Spleen (tissue), 11 donors: ENCODE results near the gene SLC33A1. TPM values are rescaled to one million over a fixed set of nuclear protein-coding genes. Genes with fewer than 3 reads are reported as not detected.
"Not testable (repeated sequence)": the region's sequence is repeated elsewhere in the genome, so short reads cannot be mapped to it uniquely, and the experiment has no call there.

Source experiments
- DNase-seq: peaks from one replicate; pipeline ENCODE4 v3.0.0-alpha.2; 2020
- H3K27ac ChIP-seq, 8 donors: fragments of 200-600 bp; sonication (generic) in 7 of 8; 1 replicate in 4 of 8; 2 replicates in 4 of 8; pipeline versions ENCODE4 v1.5.0 to v1.8.0; 2016 to 2021; ENCODE audit warnings: inconsistent platforms in 4 of 8, mild to moderate bottlenecking in 4 of 8, moderate library complexity in 1 of 8
- H3K27me3 ChIP-seq, 7 donors: fragments of 200-600 bp; sonication (generic) in 6 of 7; replicated peaks in 1 of 7; 1 replicate in 4 of 7; 2 replicates in 3 of 7; pipeline versions ENCODE4 v1.5.0 to v1.8.0; 2016 to 2021; ENCODE audit warnings: inconsistent platforms in 3 of 7, mild to moderate bottlenecking in 1 of 7
- H3K36me3 ChIP-seq, 6 donors: fragments of 200-600 bp; sonication (generic) in 5 of 6; 1 replicate in 4 of 6; 2 replicates in 2 of 6; pipeline versions ENCODE4 v1.5.0 to v1.8.0; 2016 to 2021; ENCODE audit warnings: inconsistent platforms in 2 of 6
- H3K4me1 ChIP-seq, 6 donors: fragments of 200-600 bp; sonication (generic) in 5 of 6; 1 replicate in 3 of 6; 2 replicates in 3 of 6; pipeline versions ENCODE4 v1.5.0 to v1.8.0; 2016 to 2021; ENCODE audit warnings: inconsistent platforms in 3 of 6
- H3K4me3 ChIP-seq, 8 donors: fragments of 200-600 bp; sonication (generic) in 7 of 8; 1 replicate in 4 of 8; 2 replicates in 4 of 8; pipeline versions ENCODE4 v1.5.0 to v1.8.0; 2016 to 2021; ENCODE audit warnings: inconsistent platforms in 4 of 8, mild to moderate bottlenecking in 4 of 8, moderate library complexity in 2 of 8
- H3K9me3 ChIP-seq, 8 donors: fragments of 200-600 bp; sonication (generic) in 7 of 8; 1 replicate in 4 of 8; 2 replicates in 4 of 8; pipeline versions ENCODE4 v1.5.0 to v1.8.0; 2016 to 2021; ENCODE audit warnings: inconsistent platforms in 4 of 8
- CTCF ChIP-seq, 11 experiments: fragments of 200-600 bp in 7 of 11; fragments of 450-650 bp in 4 of 11; sonication (generic) in 4 of 11; IDR thresholded peaks in 8 of 11; conservative IDR thresholded peaks in 3 of 11; 1 replicate in 7 of 11; 2 replicates in 4 of 11; pipeline versions ENCODE4 v1.4.0 to v1.8.0; 2016 to 2021; ENCODE audit warnings: antibody characterized with exemption in 11 of 11, inconsistent platforms in 4 of 11, mild to moderate bottlenecking in 1 of 11
- POLR2A ChIP-seq, 3 donors: fragments of 450-650 bp; IDR thresholded peaks; one replicate each; pipeline ENCODE4 v1.5.1; 2017; ENCODE audit warnings: antibody characterized with exemption in 3 of 3, mild to moderate bottlenecking in 1 of 3
- POLR2AphosphoS5 ChIP-seq, 3 donors: sonication (generic); formaldehyde crosslinking; IDR thresholded peaks; one replicate each; pipeline ENCODE4 v1.5.1; 2017; ENCODE audit warnings: antibody characterized with exemption in 3 of 3
- WGBS, 5 donors: extraction: QIAGEN DNeasy Blood & Tissue Kit in 3 of 5; methylation state at CpG; one replicate each; pipeline versions ENCODE4 v1.1.5 to v1.1.7; 2013 to 2018; 5-methylcytosine and 5-hydroxymethylcytosine counted together
- intact Hi-C: fragments of 100-400 bp; cut with DNase I; formaldehyde crosslinking; loops from one replicate; pipeline ENCODE4 v1.15.0; 2023; ENCODE audit warnings: low total_unique reads
- polyA plus RNA-seq, 3 donors: library from polyadenylated mRNA; stranded (reverse); fragments of 200-250 nt; gene quantifications; one replicate each; pipeline ENCODE4 v1.2.1, GENCODE V29; 2013
- total RNA-seq, 7 donors: library from RNA; depleted of rRNA in 3 of 7; stranded (reverse); fragments of >200 nt in 3 of 7; fragmentation: NEBNext Ultra II Directional in 4 of 7; extraction: Animal tissue kit (Norgen Biotek cat#: 25700) in 4 of 7; gene quantifications; one replicate each; pipeline versions ENCODE4 v1.1.0 to v1.2.1, GENCODE V29; 2016 to 2021
- donor health status: healthy with polysubstance abuse.
- donor health status: DM: no; HTN: no; CAD: no; lungs with moderate emphysema.
- donor health status: DM: no; HTN: no; CAD: no.
- donor health status: Bipolar disorder and iron deficiency.
- donor health status: healthy.
- donor health status: DM: no; HTN: no; CAD: no.
- donor health status: DM: yes; HTN: yes; CAD: no.

SLC33A1 gene
- total and polyA plus RNA-seq, 10 donors, result 5.0 to 37.4 (median 25.5) TPM

DNA sequence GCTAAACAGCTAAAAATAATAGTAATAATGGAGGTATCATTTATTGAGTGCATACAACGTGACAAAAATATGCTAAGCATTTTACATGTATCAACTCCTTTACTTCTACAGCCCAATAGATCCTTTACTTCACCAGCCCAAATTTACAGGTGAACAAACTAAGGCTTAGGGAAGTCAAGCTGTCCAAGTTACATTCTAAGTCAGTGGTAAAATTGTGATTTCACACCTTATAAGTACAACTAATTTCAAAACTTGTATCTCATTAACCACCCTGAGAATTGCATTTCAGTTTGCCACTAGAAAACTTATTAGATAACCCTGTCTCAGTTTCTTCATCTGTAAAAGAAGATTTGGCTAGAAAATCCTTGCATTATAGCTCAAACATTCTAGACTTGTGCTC, 10.7 kb downstream of the SLC33A1 start:
- TF ChIP-seq CTCF (IDR thresholded peaks at IDR 0.05 in 8 of 11, conservative IDR thresholded peaks at IDR 0.05 in 3 of 11) (no peak), POLR2A (IDR thresholded peaks at IDR 0.05) (no peak), POLR2AphosphoS5 (IDR thresholded peaks at IDR 0.05) (no peak)
- WGBS, 5 donors, result 72 to 82% (median 79%) methylated on average over 1 of the region's 1 CpG

GRCh38 chr3:155835341-155836071, 18.7 kb downstream of the SLC33A1 start:
- H3K4me1 ChIP-seq, result peaks cover 0 to 6% (median 0%) of the 10 kb centered on the region in 6 donors
- intact Hi-C loops, result no loop called here
- H3K36me3 ChIP-seq, result peaks cover 0 to 73% (median 8%) of the 10 kb centered on the region in 6 donors
- TF ChIP-seq POLR2A (IDR thresholded peaks at IDR 0.05), result no peak
- no peak for TF ChIP-seq CTCF (IDR thresholded peaks at IDR 0.05 in 8 of 11, conservative IDR thresholded peaks at IDR 0.05 in 3 of 11)
- no peak for TF ChIP-seq POLR2AphosphoS5 (IDR thresholded peaks at IDR 0.05)
- no peak overlapping the region for H3K4me3 ChIP-seq
- no peak overlapping the region for H3K27ac ChIP-seq
- WGBS, 5 donors, result 82 to 96% (median 87%) methylated on average over 9 of the region's 9 CpGs
- H3K9me3 ChIP-seq, result no peaks in the 10 kb centered on the region
- H3K27me3 ChIP-seq, result no peaks in the 10 kb centered on the region
- DNase-seq, result no peak

More for the DNA sequence above, 10.7 kb downstream of the SLC33A1 start:
- peaks cover 9 to 62% (median 35%) of the 10 kb centered on the region in 6 donors for H3K4me1 ChIP-seq
- peaks cover 0 to 55% (median 0%) of the 10 kb centered on the region in 6 donors for H3K36me3 ChIP-seq
- DNase-seq, result no peak
- no peak overlapping the region for H3K27ac ChIP-seq
- no peaks in the 10 kb centered on the region for H3K9me3 ChIP-seq
- H3K27me3 ChIP-seq, result no peaks in the 10 kb centered on the region
- H3K4me3 ChIP-seq, result no peak overlapping the region
- intact Hi-C loops, result no loop called here

DNA sequence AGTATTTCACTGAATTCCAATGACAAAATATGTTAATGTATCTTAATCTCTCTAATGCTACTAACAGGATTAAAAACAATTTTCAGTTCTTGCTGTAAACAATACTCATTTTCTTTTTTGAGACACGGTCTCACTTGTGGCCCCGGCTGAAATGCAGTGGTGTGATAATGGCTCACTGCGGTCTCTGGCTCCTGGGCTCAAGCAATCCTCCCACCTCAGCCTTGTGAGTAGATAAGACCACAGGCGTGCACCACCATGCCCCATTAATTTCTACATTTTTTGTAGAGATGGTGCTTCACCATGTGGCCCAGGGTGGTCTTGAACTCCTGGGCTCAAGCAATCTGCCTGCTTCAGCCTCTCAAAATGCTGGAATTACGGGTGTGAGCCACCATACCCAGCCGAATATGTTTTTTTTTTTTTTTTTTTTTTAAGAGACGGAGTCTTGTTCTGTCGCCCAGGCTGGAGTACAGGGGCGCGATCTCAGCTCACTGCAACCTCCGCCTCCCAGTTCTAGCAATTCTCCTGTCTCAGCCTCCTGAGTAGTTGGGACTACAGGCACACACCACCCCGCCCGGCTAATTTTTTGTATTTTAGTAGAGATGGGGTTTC, 25.6 kb downstream of the SLC33A1 start:
- intact Hi-C loops, DNase-seq, H3K9me3 ChIP-seq, H3K27ac ChIP-seq, H3K27me3 ChIP-seq, H3K4me1 ChIP-seq, H3K4me3 ChIP-seq: not testable (repeated sequence)
- WGBS, 5 donors, result 95 to 100% (median 97%) methylated on average over 13 of the region's 13 CpGs
- H3K36me3 ChIP-seq, result peaks cover 0 to 83% (median 24%) of the 10 kb centered on the region in 6 donors

DNA sequence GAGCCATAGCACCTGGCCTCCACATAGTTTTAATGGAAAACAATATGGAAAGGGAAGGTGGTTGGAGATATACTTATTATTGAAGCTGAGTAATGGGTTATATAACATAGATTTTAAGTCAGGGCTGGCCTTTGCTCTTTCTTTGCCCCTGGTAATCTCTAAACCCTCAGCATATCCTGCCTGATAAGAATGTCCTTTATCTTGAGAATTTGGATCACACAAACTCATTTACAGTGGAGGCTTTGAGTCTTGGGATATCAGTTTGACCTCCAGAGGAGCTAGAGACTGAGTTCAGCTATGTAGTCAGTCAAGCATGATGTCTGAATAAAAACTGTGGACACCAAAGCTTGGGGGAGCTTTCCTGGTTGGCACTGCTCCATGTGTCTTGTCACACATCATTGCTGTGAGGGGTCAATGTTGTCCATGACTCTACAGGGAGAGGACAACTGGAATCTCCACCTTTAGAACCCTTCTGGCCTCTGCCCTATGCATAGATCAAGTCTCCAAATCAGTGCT, 39.1 kb downstream of the SLC33A1 start:
- Histone ChIP-seq H3K36me3 (peaks cover 0 to 4% (median 0%) of the 10 kb centered on the region in 6 donors), H3K9me3 (no peaks in the 10 kb centered on the region), H3K4me1 (no peaks in the 10 kb centered on the region), H3K27ac (no peak overlapping the region), H3K27me3 (no peaks in the 10 kb centered on the region), H3K4me3 (no peak overlapping the region)
- intact Hi-C loops, result no loop called here
- no peak for DNase-seq
- TF ChIP-seq POLR2AphosphoS5 (IDR thresholded peaks at IDR 0.05) (no peak), CTCF (IDR thresholded peaks at IDR 0.05 in 8 of 11, conservative IDR thresholded peaks at IDR 0.05 in 3 of 11) (no peak), POLR2A (IDR thresholded peaks at IDR 0.05) (no peak)

- H3K4me3 ChIP-seq, H3K9me3 ChIP-seq, H3K27me3 ChIP-seq, H3K36me3 ChIP-seq, H3K27ac ChIP-seq, DNase-seq, intact Hi-C loops, H3K4me1 ChIP-seq: not testable (repeated sequence)
Observed at GRCh38 chr3:155813224-155813623, 41.0 kb downstream of the SLC33A1 start.
